Heart left ventricle (tissue), 13 donors: ENCODE results near the gene CD22.

ENCODE experiments used
- POLR2A ChIP-seq, 2 donors: fragments of 450-650 bp; IDR thresholded peaks; one replicate each; pipeline ENCODE4 v1.6.1; 2017; ENCODE audit warnings: antibody characterized with exemption in 2 of 2, mild to moderate bottlenecking in 2 of 2, moderate library complexity in 2 of 2
- TF ChIP-seq, protein P1 (sequence below), 12 donors: fragments of 200-600 bp; sonication (generic) in 4 of 12; IDR thresholded peaks; one replicate each; pipeline versions ENCODE4 v1.5.0 to v1.8.0; 2018 to 2022; ENCODE audit warnings: antibody characterized with exemption in 12 of 12, mild to moderate bottlenecking in 5 of 12
- donor health status: ischemic (EF 13 %, LVEDD 7.1; RV severe dilation, severe dysfunction).
- donor health status: DM: no; HTN: yes; CAD: no.
- donor health status: DM: no; HTN: no; CAD: no.
- donor health status: ischemic (EF 25% LVEDD 6.9; RV normal size, moderate dysfunction).
- donor health status: ischemic (EF 25% LVEDD 5.7; RV mildly dilated, moderate dysfunction).
- donor health status: ischemic (EF 35%, LVEDD 5.7; RV mildly dilated, moderate dysfunction).
- donor health status: nonischemic (EF 11% LVEDD 7.7; RV severe dilation, severe dysfunction).
- donor health status: DM: yes; HTN: yes; CAD: no.
- donor health status: PGD.
- donor health status: ischemic (EF 29% LVEDD 5.4; RV normal size, mild dysfunction).
- donor health status: nonischemic (EF 23%, LVEDD 6.1; RV moderate dilation, normal function).

DNA sequence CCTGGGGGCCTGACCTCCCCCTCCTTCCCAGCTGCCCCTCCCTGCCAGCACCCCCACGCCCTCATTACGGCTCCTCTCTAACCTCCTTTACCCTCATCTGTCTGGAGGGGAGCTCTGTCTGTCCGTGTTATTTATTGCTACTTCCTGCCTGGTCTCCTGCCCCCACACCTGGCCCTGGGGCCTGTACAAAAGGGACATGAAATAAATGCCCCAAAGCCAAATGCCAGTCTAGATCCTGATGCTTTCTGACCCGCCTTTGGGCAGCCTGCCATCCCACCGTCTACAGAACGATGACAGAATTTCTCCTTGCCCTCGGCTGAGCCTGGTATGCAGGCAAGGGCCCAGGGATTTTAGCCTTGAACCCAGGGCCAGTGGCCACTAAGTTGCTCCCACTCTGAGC lies 15.4 kb upstream of the CD22 start:
- TF ChIP-seq, protein P1, sequence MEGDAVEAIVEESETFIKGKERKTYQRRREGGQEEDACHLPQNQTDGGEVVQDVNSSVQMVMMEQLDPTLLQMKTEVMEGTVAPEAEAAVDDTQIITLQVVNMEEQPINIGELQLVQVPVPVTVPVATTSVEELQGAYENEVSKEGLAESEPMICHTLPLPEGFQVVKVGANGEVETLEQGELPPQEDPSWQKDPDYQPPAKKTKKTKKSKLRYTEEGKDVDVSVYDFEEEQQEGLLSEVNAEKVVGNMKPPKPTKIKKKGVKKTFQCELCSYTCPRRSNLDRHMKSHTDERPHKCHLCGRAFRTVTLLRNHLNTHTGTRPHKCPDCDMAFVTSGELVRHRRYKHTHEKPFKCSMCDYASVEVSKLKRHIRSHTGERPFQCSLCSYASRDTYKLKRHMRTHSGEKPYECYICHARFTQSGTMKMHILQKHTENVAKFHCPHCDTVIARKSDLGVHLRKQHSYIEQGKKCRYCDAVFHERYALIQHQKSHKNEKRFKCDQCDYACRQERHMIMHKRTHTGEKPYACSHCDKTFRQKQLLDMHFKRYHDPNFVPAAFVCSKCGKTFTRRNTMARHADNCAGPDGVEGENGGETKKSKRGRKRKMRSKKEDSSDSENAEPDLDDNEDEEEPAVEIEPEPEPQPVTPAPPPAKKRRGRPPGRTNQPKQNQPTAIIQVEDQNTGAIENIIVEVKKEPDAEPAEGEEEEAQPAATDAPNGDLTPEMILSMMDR (IDR thresholded peaks at IDR 0.05): no peak
- no peak for TF ChIP-seq POLR2A (IDR thresholded peaks at IDR 0.05)
